HG02588 (cell line): ENCODE results near the gene GLRX3.
A peak's percentile ranks its signal among the peaks of the same experiment; 100 is the strongest.
"Not testable (repeated sequence)": the region's sequence is repeated elsewhere in the genome, so short reads cannot be mapped to it uniquely, and the experiment has no call there.

ENCODE experiments used
- ATAC-seq: cut with Tn5 transposase; IDR thresholded peaks from one replicate; pipeline ENCODE4 v1.9.1; 2021; ENCODE audit warnings: mild to moderate bottlenecking, moderate library complexity; ENCODE audit not compliant: unreplicated experiment

GLRX3 gene

GRCh38 chr10:130136226-130137089, at the start of gene GLRX3:
Gene GLRX3, plus strand, starts transcription at chr10:130136391. Its CDS starts 30 bp downstream, at chr10:130136421.
- peak; percentile 87 for ATAC-seq

- ATAC-seq, result not testable (repeated sequence)
Observed at GRCh38 chr10:130090565-130090964, 45.6 kb upstream of the GLRX3 start.

- ATAC-seq, result no peak
Observed at GRCh38 chr10:130099344-130099743, 36.8 kb upstream of the GLRX3 start.

- no peak for ATAC-seq
Observed at GRCh38 chr10:130105724-130106123, 30.5 kb upstream of the GLRX3 start.

- not testable (repeated sequence) for ATAC-seq
Observed at GRCh38 chr10:130108146-130108545, 28.0 kb upstream of the GLRX3 start.

- no peak for ATAC-seq
Observed at GRCh38 chr10:130108934-130109604, 27.1 kb upstream of the GLRX3 start.

- no peak for ATAC-seq
Observed at GRCh38 chr10:130109796-130110245, 26.4 kb upstream of the GLRX3 start.

GRCh38 chr10:130110246-130111112, 25.7 kb upstream of the GLRX3 start, which contains the start of gene C10orf143:
Gene C10orf143, minus strand, starts transcription at chr10:130110830. Its CDS starts 58 bp downstream, at chr10:130110772.
- peak; percentile 84 for ATAC-seq

- peak; percentile 87 for ATAC-seq
Observed at GRCh38 chr10:130111113-130111851, 24.9 kb upstream of the GLRX3 start.

- no peak for ATAC-seq
Observed at GRCh38 chr10:130111852-130112180, 24.4 kb upstream of the GLRX3 start.

- ATAC-seq, result no peak
Observed at GRCh38 chr10:130112821-130113220, 23.4 kb upstream of the GLRX3 start.

GRCh38 chr10:130116942-130117341, 19.2 kb upstream of the GLRX3 start:
- ATAC-seq, result not testable (repeated sequence)

GRCh38 chr10:130117535-130117934, 18.7 kb upstream of the GLRX3 start:
- ATAC-seq, result not testable (repeated sequence)

- ATAC-seq, result no peak
Observed at GRCh38 chr10:130121486-130122079, 14.6 kb upstream of the GLRX3 start.

GRCh38 chr10:130127364-130128061, 8.7 kb upstream of the GLRX3 start:
- peak; percentile 91 for ATAC-seq

GRCh38 chr10:130128062-130128781, 8.0 kb upstream of the GLRX3 start:
- ATAC-seq, result no peak

- ATAC-seq, result no peak
Observed at GRCh38 chr10:130128922-130129321, 7.3 kb upstream of the GLRX3 start.

GRCh38 chr10:130135676-130136225, 440 bp upstream of the GLRX3 start:
- ATAC-seq, result no peak
